ENCODE measurements around the gene UBA3. TPM values are rescaled to one million over a fixed set of nuclear protein-coding genes. Genes with fewer than 3 reads are reported as not detected.

The UBA3 gene
- total and polyA plus RNA-seq, 2 donors from 2014 or later = 35.3 to 63.1 TPM

GRCh38 chr3:69115731-69116130, 35.6 kb upstream of the UBA3 start:
- no peaks in the 10 kb centered on the region for H3K27me3 ChIP-seq (ENCODE audit: control insufficient read depth, insufficient read depth, low read length)
- H3K9ac ChIP-seq (ENCODE audit: low read length in 3 of 3) = no peak overlapping the region
- no peak overlapping the region for H3K27ac ChIP-seq (ENCODE audit: low read depth in 2 of 2, low read length in 2 of 2)
- no peak for FAIRE-seq
- H3K36me3 ChIP-seq (ENCODE audit: control insufficient read depth in 2 of 3, insufficient read depth in 3 of 3, low read length in 3 of 3) = no peaks in the 10 kb centered on the region
- DNase-seq = no peak
- no peaks in the 10 kb centered on the region for H3K4me1 ChIP-seq (ENCODE audit: control insufficient read depth in 2 of 3, insufficient read depth in 2 of 3, low read depth in 1 of 3, low read length in 3 of 3)
- TF ChIP-seq CTCF (IDR thresholded peaks at IDR 0.05; ENCODE audit: borderline replicate concordance, extremely low read depth, insufficient read depth) = no peak
- H3K4me3 ChIP-seq (ENCODE audit: low read length in 3 of 3) = no peak overlapping the region
- H3K9me3 ChIP-seq (ENCODE audit: control insufficient read depth in 2 of 3, insufficient read depth in 1 of 3, low read length in 3 of 3) = no peaks in the 10 kb centered on the region
- intact Hi-C loops (cut with DNase I) = no loop called here

- TF ChIP-seq CTCF (IDR thresholded peaks at IDR 0.05; ENCODE audit: borderline replicate concordance, extremely low read depth, insufficient read depth) = no peak
- DNase-seq = no peak
- Histone ChIP-seq H3K4me3 (ENCODE audit: low read length in 3 of 3) (no peak overlapping the region), H3K36me3 (ENCODE audit: control insufficient read depth in 2 of 3, insufficient read depth in 3 of 3, low read length in 3 of 3) (no peaks in the 10 kb centered on the region), H3K9ac (ENCODE audit: low read length in 3 of 3) (no peak overlapping the region), H3K9me3 (ENCODE audit: control insufficient read depth in 2 of 3, insufficient read depth in 1 of 3, low read length in 3 of 3) (no peaks in the 10 kb centered on the region), H3K4me1 (ENCODE audit: control insufficient read depth in 2 of 3, insufficient read depth in 2 of 3, low read depth in 1 of 3, low read length in 3 of 3) (no peaks in the 10 kb centered on the region), H3K27me3 (ENCODE audit: control insufficient read depth, insufficient read depth, low read length) (no peaks in the 10 kb centered on the region), H3K27ac (ENCODE audit: low read depth in 2 of 2, low read length in 2 of 2) (no peak overlapping the region)
- no peak for FAIRE-seq
- intact Hi-C loops (cut with DNase I) = no loop called here
Measured at GRCh38 chr3:69113536-69113935, 33.4 kb upstream of the UBA3 start.

- H3K9me3 ChIP-seq (ENCODE audit: control insufficient read depth in 2 of 3, insufficient read depth in 1 of 3, low read length in 3 of 3) = no peaks in the 10 kb centered on the region
- DNase-seq = no peak
- no peaks in the 10 kb centered on the region for H3K27me3 ChIP-seq (ENCODE audit: control insufficient read depth, insufficient read depth, low read length)
- no peak for FAIRE-seq
- no peak for TF ChIP-seq CTCF (IDR thresholded peaks at IDR 0.05; ENCODE audit: borderline replicate concordance, extremely low read depth, insufficient read depth)
- H3K9ac ChIP-seq (ENCODE audit: low read length in 3 of 3) = no peak overlapping the region
- H3K36me3 ChIP-seq (ENCODE audit: control insufficient read depth in 2 of 3, insufficient read depth in 3 of 3, low read length in 3 of 3) = no peaks in the 10 kb centered on the region
- intact Hi-C loops (cut with DNase I) = no loop called here
- H3K4me3 ChIP-seq (ENCODE audit: low read length in 3 of 3) = no peak overlapping the region
- H3K27ac ChIP-seq (ENCODE audit: low read depth in 2 of 2, low read length in 2 of 2) = no peak overlapping the region
- H3K4me1 ChIP-seq (ENCODE audit: control insufficient read depth in 2 of 3, insufficient read depth in 2 of 3, low read depth in 1 of 3, low read length in 3 of 3) = no peaks in the 10 kb centered on the region
Measured at GRCh38 chr3:69110941-69111546, 30.9 kb upstream of the UBA3 start.

GRCh38 chr3:69108811-69109210, 28.6 kb upstream of the UBA3 start:
- no peak overlapping the region for H3K27ac ChIP-seq (ENCODE audit: low read depth in 2 of 2, low read length in 2 of 2)
- H3K27me3 ChIP-seq (ENCODE audit: control insufficient read depth, insufficient read depth, low read length) = no peaks in the 10 kb centered on the region
- intact Hi-C loops (cut with DNase I) = no loop called here
- H3K9ac ChIP-seq (ENCODE audit: low read length in 3 of 3) = no peak overlapping the region
- DNase-seq (no peak), FAIRE-seq (no peak)
- no peaks in the 10 kb centered on the region for H3K9me3 ChIP-seq (ENCODE audit: control insufficient read depth in 2 of 3, insufficient read depth in 1 of 3, low read length in 3 of 3)
- TF ChIP-seq CTCF (IDR thresholded peaks at IDR 0.05; ENCODE audit: borderline replicate concordance, extremely low read depth, insufficient read depth) = no peak
- no peak overlapping the region for H3K4me3 ChIP-seq (ENCODE audit: low read length in 3 of 3)
- no peaks in the 10 kb centered on the region for H3K4me1 ChIP-seq (ENCODE audit: control insufficient read depth in 2 of 3, insufficient read depth in 2 of 3, low read depth in 1 of 3, low read length in 3 of 3)
- peaks cover 0 to 10% (median 6%) of the 10 kb centered on the region in 3 donors for H3K36me3 ChIP-seq (ENCODE audit: control insufficient read depth in 2 of 3, insufficient read depth in 3 of 3, low read length in 3 of 3)
